Activated CD8-positive, alpha-beta memory T cell treated with anti-CD3 and anti-CD28 coated beads, Interleukin-2, amount 50 U/mL, for 1 hour (primary cell): ENCODE results near the gene NINL.
"Not testable (repeated sequence)": the region's sequence is repeated elsewhere in the genome, so short reads cannot be mapped to it uniquely, and the experiment has no call there.

Experiments used
- DNase-seq: peaks from one replicate; pipeline ENCODE4 v3.0.0-alpha.2; 2020; ENCODE audit errors: extremely low read depth

Gene NINL

GRCh38 chr20:25503051-25503639 is 82.2 kb downstream of the NINL start:
- DNase-seq, result not testable (repeated sequence)

GRCh38 chr20:25500880-25501351 is 84.4 kb downstream of the NINL start:
- no peak for DNase-seq

GRCh38 chr20:25499855-25500434 is 85.4 kb downstream of the NINL start:
- no peak for DNase-seq

DNA sequence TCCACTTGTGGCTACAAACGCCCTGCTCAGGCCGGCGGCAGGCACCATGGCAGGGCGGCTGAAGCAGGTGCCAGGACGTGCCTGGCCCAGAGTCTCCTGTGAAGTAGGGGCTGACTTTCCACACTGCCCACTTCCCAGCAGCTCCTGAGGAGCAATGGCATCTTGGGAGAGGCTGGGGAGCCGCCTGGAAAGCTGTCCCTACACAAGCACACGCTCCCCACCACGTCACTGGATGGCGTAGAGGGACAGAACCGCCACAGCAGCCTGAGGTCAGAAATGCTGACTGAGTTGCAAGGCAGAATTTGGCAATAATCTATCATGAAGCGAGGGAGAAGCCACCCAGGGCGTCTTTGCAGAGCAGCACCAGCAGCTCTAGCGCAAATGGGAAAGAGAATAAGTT is 86.3 kb downstream of the NINL start:
- DNase-seq, result no peak

DNA sequence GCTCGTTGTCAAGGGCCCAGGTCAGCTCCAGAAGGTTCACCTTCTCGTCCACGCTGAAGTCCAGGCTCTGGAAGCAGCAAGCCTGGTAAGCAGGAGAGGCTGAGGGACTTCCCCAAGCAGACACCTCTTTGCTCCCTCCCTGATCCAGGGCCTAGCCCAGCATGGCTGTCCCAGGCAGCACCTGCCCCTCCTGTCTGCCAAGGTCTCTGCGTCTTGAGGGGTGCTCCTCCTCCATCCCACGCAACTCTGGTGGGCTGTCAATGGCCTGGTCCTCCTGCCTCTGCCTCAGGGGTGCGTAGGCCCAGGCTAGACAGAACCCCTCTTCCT is 87.1 kb downstream of the NINL start:
- DNase-seq, result no peak

DNA sequence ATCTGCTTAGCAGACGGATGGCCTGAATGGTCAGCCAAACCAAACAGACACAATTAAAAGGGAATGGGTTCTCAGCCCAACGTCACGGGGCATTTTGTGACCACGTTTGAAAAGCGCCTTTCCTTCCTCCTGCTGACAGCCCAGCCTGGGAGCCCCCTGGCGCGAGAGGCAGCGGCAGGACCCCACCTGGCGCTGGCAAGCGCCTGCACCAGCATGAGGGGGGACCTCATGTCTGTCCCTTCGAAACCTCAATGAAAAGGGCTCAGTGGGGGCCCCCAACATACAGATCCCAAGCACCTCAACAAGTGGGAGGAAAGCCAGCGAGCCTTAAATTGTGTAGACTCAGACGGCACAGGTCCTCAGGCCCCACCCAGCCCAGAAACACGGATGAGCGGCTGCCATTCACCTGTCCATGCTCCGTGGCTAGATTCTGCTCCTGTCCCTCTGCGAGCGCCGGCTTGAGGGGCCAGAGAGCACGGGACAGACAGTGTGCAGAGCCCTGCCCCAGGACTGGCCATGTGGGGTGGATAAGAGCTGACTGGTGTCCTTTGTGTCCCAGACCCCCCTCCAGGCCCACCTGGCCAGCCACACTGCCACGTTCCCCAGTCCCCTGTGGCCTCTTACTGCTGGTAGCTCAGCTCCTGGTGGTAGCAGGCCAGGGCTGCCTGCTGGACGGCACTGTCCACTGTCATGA is 87.6 kb downstream of the NINL start:
- DNase-seq, result no peak

DNA sequence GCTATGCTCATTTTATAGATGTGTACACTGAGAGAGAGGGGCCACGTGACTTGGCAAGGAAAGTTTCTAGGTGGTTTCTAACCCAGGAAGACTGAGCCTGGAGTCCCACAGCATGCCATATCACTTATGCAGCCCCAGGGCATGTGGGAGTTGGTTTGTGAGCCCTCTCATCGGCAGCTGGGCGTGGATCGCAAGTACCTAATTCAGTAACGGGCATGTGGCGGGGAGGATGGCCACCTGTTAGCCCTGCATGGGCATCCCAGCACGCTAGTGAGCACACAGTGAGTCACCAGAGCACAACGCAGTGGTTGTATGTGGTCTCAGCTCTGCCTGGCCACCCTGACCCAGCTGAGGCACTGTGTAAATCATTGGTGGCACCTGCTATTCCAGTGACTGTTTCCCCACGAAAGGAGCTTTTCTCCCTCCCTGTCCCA is 88.3 kb downstream of the NINL start:
- no peak for DNase-seq

DNA sequence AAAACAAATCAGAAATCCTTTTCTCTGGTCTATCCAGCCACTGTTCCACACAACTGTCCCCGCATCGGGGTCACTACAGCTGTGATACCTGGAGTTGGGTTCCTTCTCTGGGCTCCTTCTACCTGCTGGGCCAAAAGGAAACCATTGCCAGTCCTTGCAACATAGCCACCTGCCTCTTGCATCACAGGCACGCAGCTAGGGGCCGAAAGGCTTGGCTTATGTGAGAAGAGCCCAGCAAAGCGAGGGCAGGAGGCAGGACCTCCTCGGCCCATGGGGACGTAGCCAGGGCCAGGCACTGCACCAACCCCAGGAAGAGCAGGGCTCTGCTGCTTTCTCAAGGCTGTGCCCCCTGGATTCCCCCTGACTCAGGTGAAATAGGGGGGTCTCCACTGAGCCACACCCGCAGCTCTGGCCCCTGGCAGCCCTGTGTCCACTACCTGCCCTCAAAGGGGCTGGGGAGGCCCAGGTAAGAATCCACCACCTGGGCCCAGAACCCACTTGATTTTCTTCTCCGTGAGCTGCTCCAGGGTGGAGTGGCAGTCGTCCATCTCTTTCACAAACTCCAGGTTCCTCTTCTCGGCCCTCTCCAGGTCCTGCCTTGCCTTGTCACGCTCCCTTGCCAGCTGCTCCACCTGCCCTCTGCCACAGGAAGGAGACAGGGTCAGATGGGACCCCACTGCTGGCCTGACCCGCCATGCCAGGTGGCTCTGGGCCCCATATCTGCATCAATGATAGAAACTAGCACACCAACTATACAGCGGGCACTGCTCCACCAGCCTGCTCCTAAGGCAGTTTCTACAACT is 89.0 kb downstream of the NINL start:
- DNase-seq, result no peak

GRCh38 chr20:25495189-25495824 is 90.0 kb downstream of the NINL start:
- DNase-seq, result no peak

DNA sequence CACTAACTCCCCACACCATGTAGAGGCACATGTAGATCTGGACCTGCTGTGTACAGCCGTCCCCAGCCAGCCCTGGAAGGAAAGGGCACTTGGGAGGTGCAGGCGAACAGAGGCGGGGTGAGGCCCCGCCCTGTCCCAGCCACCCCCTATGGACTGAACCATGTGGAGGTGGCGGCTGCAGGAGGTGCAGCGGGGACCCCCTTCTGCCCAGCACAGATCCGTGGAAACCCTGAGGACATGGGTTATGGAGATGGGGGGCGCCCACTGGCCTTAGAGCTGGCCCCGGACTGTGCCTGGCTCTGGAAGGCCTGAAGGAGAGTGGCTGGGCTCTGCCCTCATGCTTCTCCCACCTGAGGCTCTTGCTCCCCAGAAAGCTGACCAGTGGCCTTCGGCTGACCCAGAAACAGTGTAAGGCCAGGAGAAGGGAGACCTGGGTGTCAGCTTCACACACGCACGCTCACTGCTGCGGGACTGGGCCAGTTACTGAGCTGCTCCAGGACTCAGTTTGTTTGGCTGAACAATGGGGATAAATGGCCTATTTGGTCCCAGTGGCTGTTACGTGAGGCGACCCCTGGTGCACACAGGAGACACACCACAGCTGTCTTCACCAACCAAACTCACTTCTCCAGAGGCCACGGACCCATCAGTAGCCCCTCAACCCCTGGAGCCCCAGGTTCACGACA is 90.7 kb downstream of the NINL start:
- DNase-seq, result no peak

DNA sequence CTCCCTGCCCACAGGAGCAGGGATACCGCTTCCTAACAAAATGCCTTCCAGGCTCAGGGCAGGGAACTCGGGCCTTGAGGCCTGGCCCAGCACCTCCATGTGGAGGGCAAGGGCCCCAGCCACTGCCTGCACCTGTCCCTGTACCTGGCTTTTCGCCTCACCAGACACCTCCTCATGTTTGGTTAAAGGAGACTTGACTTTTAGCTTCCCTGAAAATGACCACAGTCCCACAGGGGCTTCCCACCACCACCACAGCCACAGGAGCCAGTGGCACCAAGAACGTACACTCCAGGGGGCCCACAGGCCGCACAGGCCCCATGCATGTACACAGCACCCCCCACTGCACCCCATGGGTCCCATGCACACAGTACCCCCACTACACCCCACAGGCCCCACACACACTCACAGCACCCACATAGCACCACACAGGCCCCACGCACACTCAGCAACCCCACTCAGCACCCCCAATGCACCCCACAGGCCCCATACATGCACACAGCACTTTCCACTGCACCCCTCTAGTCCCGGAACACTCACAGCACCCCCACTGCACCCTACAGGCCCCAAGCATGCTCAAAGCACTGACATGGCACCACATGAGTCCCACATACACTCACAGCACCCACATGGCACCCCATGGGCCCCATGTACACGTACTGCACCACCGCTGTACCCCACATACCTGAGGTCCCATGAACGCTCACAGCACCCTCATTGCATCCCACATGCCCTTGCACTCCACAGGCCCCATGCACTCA is 91.4 kb downstream of the NINL start:
- no peak for DNase-seq

GRCh38 chr20:25493137-25493536 is 92.2 kb downstream of the NINL start:
- DNase-seq, result no peak

DNA sequence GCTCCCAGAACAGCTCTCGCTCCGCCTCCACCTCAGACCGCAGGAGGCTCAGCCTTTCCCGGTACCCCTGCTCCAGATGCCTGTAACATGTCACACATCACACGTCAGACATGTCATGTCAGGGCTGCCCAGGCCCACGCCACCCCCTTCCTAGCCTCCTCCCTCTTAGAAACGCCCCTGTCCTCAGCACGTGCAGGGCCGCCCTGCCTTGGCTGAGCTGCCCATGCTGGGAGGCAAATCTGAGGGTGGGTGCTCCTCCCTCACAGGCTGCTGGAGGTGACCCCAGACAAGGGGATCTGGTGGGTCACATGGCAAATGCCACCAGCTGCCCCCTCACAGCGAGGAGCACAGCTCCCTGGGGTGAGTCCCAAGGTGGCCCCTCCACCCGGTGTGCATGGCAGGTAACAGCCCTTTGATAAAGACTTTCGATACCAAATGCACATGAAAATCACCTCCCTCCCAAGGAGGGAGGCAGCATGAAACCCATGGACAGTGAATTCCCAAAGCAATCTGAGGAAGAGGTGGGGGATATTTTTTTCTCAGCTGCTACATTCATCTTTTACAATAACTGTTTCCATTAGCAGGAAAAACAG is 93.8 kb downstream of the NINL start:
- DNase-seq, result no peak

DNA sequence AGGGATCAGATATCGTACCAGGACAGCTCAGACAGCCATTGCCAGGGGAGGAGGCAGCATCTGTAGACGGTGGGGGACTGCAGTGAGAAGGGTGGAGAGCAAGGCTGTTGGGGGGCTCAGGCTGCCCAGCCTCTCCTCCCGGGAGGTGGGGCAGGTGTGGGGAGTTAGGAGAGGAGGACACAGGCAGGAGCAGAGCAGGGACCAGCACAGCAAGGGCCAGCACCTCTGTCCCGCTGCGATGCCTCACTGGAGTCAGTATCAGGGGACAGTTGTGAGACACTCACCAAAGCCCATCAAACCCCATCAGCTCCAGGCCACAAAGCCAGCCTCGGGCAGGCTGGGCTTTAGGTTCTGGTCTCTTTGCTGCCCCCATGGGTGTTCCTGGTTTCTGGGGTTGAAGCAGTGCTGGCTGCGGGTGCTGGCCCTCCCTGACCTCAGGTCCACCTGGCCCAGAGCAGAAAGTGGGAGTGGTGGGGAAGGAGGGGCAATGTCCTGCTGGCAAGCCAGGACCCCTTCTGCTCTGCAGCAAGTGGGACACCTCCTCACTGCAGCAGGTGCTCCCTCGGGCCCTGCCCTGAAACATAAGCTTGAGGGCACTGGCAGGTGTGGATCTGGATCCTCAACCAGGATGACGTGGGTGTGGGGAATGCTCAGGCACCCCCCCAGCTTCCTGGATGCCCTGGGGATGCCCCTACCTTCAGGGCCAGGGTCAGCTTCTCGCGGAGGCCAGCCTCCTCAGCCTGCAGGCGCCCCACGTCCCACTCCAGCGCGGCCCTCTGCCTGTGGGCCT is 94.5 kb downstream of the NINL start:
- DNase-seq, result no peak

DNA sequence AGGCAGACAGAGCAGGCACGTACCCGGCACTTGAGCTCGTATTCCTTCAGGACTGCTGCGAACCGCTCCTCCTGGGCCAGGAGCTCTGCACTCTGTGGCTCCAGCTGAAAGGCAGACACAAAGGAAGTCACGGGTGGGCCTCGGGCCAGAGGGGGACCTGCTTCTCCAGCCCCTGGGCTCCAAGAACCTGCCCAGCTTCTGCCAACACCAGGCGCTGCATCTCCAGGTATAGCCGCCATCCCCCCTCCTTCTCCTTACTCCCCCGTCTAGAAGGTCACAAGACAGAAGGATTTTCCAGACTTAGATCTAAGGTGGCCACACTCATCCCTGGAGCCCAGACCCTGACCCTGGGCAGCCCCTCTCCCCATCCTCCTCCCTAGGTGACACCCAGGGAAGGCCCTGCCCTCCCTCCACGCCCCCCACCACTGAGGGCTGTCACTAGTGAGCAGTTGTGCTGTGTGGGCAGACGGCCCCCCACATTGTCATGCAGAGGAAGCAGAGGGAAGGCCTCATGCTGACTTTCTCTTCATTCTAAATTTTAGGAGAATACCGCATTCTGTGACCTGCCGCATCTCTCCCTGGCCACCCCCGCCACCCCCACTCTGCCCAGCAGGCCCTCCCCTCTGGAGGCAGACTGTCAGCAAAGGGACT is 96.0 kb downstream of the NINL start:
- no peak for DNase-seq

DNA sequence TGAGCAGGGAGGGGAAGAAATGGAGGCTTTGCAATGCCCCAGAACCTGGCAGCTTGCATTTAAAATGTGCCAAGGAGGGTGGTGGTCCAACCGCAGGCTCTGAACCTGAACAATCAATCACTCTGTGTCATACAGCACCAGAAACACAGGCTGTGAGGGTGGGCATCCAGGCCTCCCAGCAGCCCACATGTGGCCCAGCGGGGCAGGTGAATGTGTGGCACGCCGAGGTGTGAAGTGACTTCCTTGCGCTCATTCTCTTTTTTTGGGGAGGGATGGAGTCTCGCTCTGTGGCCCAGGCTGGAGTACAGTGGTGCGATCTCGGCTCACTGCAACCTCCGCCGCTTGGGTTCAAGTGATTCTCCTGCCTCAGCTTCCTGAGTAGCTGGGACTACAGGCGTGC is 97.4 kb downstream of the NINL start:
- DNase-seq, result no peak

GRCh38 chr20:25487306-25487705 is 98.0 kb downstream of the NINL start:
- DNase-seq, result no peak

DNA sequence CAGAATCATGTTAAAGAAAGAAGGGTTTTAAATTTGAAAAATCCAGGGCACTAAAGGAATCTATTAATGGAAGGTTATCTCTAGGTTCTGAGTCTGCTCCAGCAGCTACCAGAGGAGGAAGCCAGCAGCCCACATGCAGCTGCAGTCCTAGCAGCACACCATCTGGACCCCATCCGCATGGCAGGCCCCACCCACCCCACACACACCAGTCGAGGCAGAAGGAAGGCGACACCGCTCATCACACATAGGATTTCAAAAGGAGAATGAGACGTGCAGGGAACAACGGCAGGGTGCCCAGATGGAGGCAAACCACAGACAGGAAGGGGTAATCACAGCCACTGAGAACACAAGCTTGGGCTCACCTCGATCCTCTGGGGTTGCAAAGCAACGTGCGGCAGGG is 99.0 kb downstream of the NINL start:
- no peak for DNase-seq

- no peak for DNase-seq
These were observed 99.5 kb downstream of the NINL start for GRCh38 chr20:25485872-25486271.
